ENCODE results near the gene DES. TPM values are rescaled to one million over a fixed set of nuclear protein-coding genes. Genes with fewer than 3 reads are reported as not detected.

The DES gene
- total RNA-seq, 2 experiments from 2014 or later = not detected

DNA sequence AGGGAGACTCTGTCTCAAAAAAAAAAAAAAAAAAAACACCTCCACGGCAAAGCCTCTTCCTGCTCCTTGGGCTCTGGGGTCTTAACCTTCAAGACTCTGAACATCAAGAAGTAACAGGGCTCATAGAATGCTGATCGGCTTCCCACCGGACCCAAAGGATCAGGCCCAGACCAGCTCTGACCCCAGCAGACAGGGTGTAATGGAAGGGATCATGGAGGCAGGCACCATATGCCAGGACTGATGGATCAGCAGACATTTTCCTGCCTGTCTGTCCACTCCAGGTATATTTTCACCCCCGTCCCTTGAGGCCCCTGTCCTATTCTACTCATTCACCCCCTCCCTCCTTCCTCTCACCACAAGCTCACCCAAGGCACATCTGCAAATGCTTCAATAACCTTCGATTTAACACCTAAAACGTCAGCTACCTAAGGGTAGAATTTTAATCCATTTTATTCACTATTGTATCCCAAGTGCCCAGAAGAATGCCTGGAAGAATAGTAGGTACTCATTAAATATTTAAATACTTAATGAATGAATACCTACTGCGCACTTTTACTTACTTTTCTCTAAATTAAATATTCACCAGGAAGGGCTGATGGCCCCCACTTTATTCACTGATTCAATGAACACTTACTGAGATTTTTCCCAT lies 11.9 kb downstream of the DES start:
- POLR2A ChIA-PET = no interaction called here
- H3K36me3 Mint-ChIP-seq (ENCODE audit: low read depth) = no peaks in the 10 kb centered on the region
- CTCF ChIA-PET = interaction anchor here (1.1 to 1.2 kb wide), 2 partner anchors 14 to 100 kb away, joined by 3 to 4 read pairs; no protein-coding TSS in a partner anchor
- H3K4me1 Mint-ChIP-seq = no peaks in the 10 kb centered on the region
- H3K9me3 Mint-ChIP-seq = no peaks in the 10 kb centered on the region
- H3K4me3 Mint-ChIP-seq = no peak overlapping the region
- no peak for DNase-seq
- no peak overlapping the region for H3K27ac Mint-ChIP-seq
- peaks cover 17% of the 10 kb centered on the region for H3K27me3 Mint-ChIP-seq

DNA sequence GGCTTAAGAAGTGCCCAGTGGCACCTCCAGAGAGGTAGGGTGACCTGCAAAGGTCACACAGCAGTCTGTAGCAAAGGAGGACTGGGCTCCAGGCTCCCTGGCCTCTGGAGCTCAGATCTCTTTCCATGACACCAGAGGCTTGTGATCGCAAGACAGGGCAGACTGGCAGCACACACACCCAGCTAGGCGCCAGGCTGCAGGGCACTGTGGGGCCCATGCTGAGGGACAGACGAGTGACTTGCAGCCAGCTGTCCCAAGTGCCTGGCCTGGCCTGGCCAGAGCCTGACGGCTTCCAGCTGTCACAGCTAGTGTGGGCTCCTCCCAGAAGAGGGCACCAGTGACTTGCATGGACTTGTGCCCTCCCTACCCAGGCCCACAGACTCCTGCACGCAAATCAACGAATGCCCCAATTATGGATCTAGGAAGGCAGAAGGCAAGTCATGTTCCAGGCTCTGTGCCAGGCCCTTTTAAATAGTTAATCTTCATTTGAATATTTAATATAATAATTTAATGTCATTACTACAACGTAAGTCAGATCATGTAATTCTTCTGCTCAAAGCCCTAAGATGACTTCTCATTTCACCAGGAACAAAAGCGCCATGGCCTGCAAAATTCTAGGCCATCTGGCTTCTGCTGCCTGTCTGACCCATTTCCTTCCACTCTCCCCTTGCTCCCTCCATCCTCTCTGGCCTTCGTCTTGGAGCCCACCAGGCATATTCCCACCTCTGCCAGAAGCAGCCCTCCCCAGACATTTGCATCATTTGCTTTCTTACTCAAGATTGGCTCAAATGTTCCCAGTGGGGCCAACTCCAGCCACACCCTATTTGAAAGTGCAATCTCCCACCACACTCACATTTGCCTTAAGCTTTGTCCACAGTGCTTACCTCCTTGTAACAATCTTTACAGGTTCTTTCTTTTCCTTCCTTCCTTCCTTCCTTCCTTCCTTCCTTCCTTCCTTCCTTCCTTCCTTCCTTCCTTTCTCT lies 12.7 kb downstream of the DES start:
- H3K9me3 Mint-ChIP-seq = no peaks in the 10 kb centered on the region
- H3K4me1 Mint-ChIP-seq = no peaks in the 10 kb centered on the region
- no peak for DNase-seq
- ChIA-PET POLR2A (no interaction called here), CTCF (interaction anchor here (0.6 to 1.2 kb wide), 3 partner anchors 15 to 172 kb away, joined by 3 to 4 read pairs (median 4); no protein-coding TSS in a partner anchor)
- H3K36me3 Mint-ChIP-seq (ENCODE audit: low read depth) = no peaks in the 10 kb centered on the region
- H3K27me3 Mint-ChIP-seq = peaks cover 25% of the 10 kb centered on the region
- no peak overlapping the region for H3K4me3 Mint-ChIP-seq
- no peak overlapping the region for H3K27ac Mint-ChIP-seq

GRCh38 chr2:219433666-219434467 lies 15.7 kb downstream of the DES start:
- no peaks in the 10 kb centered on the region for H3K36me3 Mint-ChIP-seq (ENCODE audit: low read depth)
- H3K4me1 Mint-ChIP-seq = no peaks in the 10 kb centered on the region
- no peak overlapping the region for H3K27ac Mint-ChIP-seq
- peaks cover 22% of the 10 kb centered on the region for H3K27me3 Mint-ChIP-seq
- POLR2A ChIA-PET = interaction anchor here (0.7 kb wide), 1 partner anchor 85 kb away, joined by 3 read pairs; no protein-coding TSS in a partner anchor
- CTCF ChIA-PET = interaction anchor here (0.9 to 1.0 kb wide), 2 partner anchors 42 to 110 kb away, joined by 3 to 4 read pairs; partner anchors contain the start of genes CHPF and TMEM198
- DNase-seq = peak; percentile 29
- no peak overlapping the region for H3K4me3 Mint-ChIP-seq
- no peaks in the 10 kb centered on the region for H3K9me3 Mint-ChIP-seq

GRCh38 chr2:219434468-219434717 lies 16.2 kb downstream of the DES start:
- Mint-ChIP-seq H3K27ac (no peak overlapping the region), H3K27me3 (peaks cover 22% of the 10 kb centered on the region), H3K9me3 (no peaks in the 10 kb centered on the region), H3K36me3 (ENCODE audit: low read depth) (no peaks in the 10 kb centered on the region), H3K4me1 (no peaks in the 10 kb centered on the region), H3K4me3 (no peak overlapping the region)
- ChIA-PET POLR2A (interaction anchor here (0.7 kb wide), 1 partner anchor 85 kb away, joined by 3 read pairs; no protein-coding TSS in a partner anchor), CTCF (interaction anchor here (1.0 kb wide), 1 partner anchor 109 kb away, joined by 4 read pairs; the partner anchor contains the start of genes CHPF and TMEM198)
- DNase-seq = no peak

DNA sequence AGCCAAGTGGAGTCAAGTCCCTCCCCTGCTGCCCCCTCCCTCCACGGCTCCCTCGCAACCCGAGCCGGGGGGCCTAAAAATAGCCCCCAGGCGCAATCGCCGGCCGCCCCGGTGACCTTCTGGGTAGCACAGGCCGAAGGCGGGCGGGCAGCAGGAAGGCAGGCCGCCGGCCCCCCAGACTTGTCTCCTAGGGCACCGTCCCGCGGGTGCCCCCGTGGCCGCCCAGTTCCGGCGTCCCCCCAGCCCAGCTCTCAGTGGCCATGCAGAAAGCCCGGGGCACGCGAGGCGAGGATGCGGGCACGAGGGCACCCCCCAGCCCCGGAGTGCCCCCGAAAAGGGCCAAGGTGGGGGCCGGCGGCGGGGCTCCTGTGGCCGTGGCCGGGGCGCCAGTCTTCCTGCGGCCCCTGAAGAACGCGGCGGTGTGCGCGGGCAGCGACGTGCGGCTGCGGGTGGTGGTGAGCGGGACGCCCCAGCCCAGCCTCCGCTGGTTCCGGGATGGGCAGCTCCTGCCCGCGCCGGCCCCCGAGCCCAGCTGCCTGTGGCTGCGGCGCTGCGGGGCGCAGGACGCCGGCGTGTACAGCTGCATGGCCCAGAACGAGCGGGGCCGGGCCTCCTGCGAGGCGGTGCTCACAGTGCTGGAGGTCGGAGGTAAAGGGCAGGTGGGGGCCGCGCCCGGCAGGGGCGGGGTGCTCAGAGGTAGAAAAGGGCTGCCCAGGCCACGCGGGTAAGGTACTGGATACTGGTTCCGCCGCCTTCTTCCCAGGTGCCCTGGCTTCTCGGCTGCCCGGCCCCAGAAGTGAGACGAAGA lies 16.7 kb downstream of the DES start, which contains the start of gene SPEG:
Gene SPEG (plus strand): TSS at position 126 of the 808 bp plus-strand sequence. CDS start 135 bp downstream, at position 261.
- Mint-ChIP-seq H3K27ac (no peak within 1 kb of the TSS), H3K36me3 (ENCODE audit: low read depth) (no peaks in the 10 kb centered on the region), H3K27me3 (peaks cover 22% of the 10 kb centered on the region), H3K4me3 (no peak within 1 kb of the TSS), H3K4me1 (no peaks in the 10 kb centered on the region), H3K9me3 (no peaks in the 10 kb centered on the region)
- ChIA-PET CTCF (interaction anchor here (1.0 to 1.2 kb wide), 2 partner anchors 83 to 109 kb away, joined by 3 to 4 read pairs; partner anchors contain the start of genes CHPF and TMEM198), POLR2A (interaction anchor here (0.7 kb wide), 1 partner anchor 84 kb away, joined by 3 read pairs; no protein-coding TSS in a partner anchor)
- no peak for DNase-seq

DNA sequence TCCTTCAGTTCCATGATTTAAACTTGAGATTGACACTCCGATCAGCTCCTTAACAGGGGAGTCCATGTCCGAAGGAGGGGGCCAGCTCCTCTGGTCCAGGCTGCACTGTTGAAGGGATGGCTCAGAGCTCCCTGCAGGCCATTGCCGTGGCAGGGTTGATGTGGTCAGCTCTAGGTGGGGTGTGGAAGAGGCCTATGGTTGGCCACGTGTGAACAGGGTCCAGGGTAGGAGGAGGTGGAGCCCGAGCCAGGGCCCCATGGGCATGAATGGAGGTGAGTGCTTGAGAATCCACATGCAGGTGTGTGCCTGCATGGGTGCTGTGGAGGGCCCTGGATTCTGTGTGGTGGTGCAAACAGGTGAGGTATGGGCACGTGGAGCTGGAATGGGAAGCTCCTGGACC lies 17.5 kb downstream of the DES start:
- Mint-ChIP-seq H3K4me3 (no peak overlapping the region), H3K27ac (no peak overlapping the region), H3K4me1 (no peaks in the 10 kb centered on the region), H3K36me3 (ENCODE audit: low read depth) (no peaks in the 10 kb centered on the region), H3K9me3 (no peaks in the 10 kb centered on the region), H3K27me3 (peaks cover 24% of the 10 kb centered on the region)
- DNase-seq = no peak
- CTCF ChIA-PET = interaction anchor here (1.2 to 1.8 kb wide), 3 partner anchors 8 to 94 kb away, joined by 3 to 6 read pairs (median 3); no protein-coding TSS in a partner anchor
- POLR2A ChIA-PET = no interaction called here

GRCh38 chr2:219436491-219436890 lies 18.3 kb downstream of the DES start:
- POLR2A ChIA-PET = no interaction called here
- H3K4me3 Mint-ChIP-seq = no peak overlapping the region
- CTCF ChIA-PET = interaction anchor here (1.0 to 1.8 kb wide), 4 partner anchors 9 to 93 kb away, joined by 3 to 6 read pairs (median 3); no protein-coding TSS in a partner anchor
- H3K36me3 Mint-ChIP-seq (ENCODE audit: low read depth) = no peaks in the 10 kb centered on the region
- DNase-seq = no peak
- H3K27me3 Mint-ChIP-seq = peaks cover 32% of the 10 kb centered on the region
- no peak overlapping the region for H3K27ac Mint-ChIP-seq
- H3K4me1 Mint-ChIP-seq = peaks cover 6% of the 10 kb centered on the region
- H3K9me3 Mint-ChIP-seq = no peaks in the 10 kb centered on the region

- CTCF ChIA-PET = interaction anchor here (0.6 to 1.8 kb wide), 5 partner anchors 10 to 125 kb away, joined by 3 to 6 read pairs (median 3); no protein-coding TSS in a partner anchor
- no peak overlapping the region for H3K27ac Mint-ChIP-seq
- H3K27me3 Mint-ChIP-seq = peaks cover 33% of the 10 kb centered on the region
- no peaks in the 10 kb centered on the region for H3K9me3 Mint-ChIP-seq
- DNase-seq = no peak
- H3K4me3 Mint-ChIP-seq = no peak overlapping the region
- POLR2A ChIA-PET = no interaction called here
- H3K36me3 Mint-ChIP-seq (ENCODE audit: low read depth) = no peaks in the 10 kb centered on the region
- H3K4me1 Mint-ChIP-seq = peaks cover 7% of the 10 kb centered on the region
Measured at GRCh38 chr2:219437141-219437540, 19.0 kb downstream of the DES start.

DNA sequence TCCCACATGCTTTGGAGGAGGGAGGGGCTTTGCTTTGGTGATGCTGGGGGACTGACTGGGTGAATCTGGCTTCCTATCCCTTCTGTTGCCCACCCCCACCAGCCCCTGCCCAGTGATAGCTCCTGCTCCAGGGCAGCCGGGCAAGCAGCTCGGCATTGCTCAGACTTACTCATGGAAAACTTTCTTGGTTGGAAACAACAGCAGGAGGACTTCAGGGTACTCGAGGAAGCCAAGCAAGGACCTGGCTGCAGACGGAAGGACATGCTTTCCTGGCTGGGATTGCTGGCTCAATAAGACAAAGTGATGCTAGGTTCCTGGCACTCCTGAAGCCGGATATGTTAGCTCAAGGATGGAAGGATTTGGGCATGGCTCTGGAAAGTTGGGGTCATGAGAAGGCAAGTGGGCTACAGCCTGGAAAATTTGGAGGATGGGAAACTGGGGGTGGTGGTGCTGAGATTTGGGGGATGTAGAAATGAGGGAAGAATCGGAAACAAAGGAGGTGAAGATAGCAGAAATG lies 19.6 kb downstream of the DES start:
- no peak overlapping the region for H3K27ac Mint-ChIP-seq
- H3K36me3 Mint-ChIP-seq (ENCODE audit: low read depth) = no peaks in the 10 kb centered on the region
- no peaks in the 10 kb centered on the region for H3K9me3 Mint-ChIP-seq
- H3K4me1 Mint-ChIP-seq = peaks cover 10% of the 10 kb centered on the region
- H3K4me3 Mint-ChIP-seq = no peak overlapping the region
- no peak for DNase-seq
- peaks cover 34% of the 10 kb centered on the region for H3K27me3 Mint-ChIP-seq
- POLR2A ChIA-PET = no interaction called here
- CTCF ChIA-PET = interaction anchor here (0.6 to 1.8 kb wide), 4 partner anchors 10 to 126 kb away, joined by 3 to 6 read pairs (median 5); no protein-coding TSS in a partner anchor

DNA sequence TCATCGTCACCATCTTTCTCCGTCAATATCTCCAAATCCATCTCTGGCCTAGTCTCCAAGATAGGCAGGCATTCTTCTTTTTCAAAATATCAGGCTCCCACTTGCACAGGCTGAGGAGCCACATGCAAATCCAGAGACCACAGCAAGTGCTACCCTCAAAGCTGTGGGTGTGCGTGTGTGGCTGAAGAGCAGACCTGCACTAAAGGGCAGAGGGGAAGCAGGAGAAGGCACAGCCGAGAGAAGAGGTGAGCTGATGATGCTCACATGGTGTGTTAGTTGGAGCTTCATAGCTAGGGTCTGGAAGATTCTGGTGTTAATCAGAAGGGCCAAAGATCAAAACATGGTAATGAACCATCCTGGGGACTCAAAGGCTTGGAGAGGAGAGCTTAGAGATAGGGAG lies 20.3 kb downstream of the DES start:
- Mint-ChIP-seq H3K9me3 (no peaks in the 10 kb centered on the region), H3K27me3 (peaks cover 41% of the 10 kb centered on the region), H3K36me3 (ENCODE audit: low read depth) (no peaks in the 10 kb centered on the region), H3K4me3 (no peak overlapping the region), H3K4me1 (peaks cover 13% of the 10 kb centered on the region), H3K27ac (no peak overlapping the region)
- DNase-seq = no peak
- ChIA-PET POLR2A (interaction anchor here (0.6 kb wide), 1 partner anchor 48 kb away, joined by 3 read pairs; no protein-coding TSS in a partner anchor), CTCF (interaction anchor here (1.4 kb wide), 2 partner anchors 21 to 50 kb away, joined by 3 read pairs; no protein-coding TSS in a partner anchor)

DNA sequence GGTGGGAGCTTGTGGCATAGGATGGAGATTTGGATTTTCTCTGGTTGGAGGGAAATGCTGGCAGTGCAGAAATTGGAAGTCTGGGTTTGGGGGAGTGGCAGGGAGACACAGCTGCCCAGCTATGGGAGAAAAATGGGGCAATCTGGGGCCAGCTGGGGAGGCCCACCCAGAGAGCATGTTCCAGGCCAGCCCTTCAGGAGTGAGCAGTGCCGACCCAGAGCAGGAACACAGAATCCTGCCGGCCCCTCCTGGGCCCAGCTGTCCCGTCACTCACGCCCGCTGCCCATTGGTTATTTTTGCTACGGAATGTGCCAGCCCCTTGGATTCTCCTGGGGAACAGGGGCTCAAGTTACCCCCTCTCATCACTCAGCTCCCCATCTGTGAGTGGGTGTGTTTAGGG lies 21.3 kb downstream of the DES start:
- POLR2A ChIA-PET = no interaction called here
- Mint-ChIP-seq H3K9me3 (no peaks in the 10 kb centered on the region), H3K36me3 (ENCODE audit: low read depth) (no peaks in the 10 kb centered on the region), H3K4me1 (peaks cover 13% of the 10 kb centered on the region), H3K27me3 (peaks cover 38% of the 10 kb centered on the region), H3K27ac (no peak overlapping the region), H3K4me3 (no peak overlapping the region)
- CTCF ChIA-PET = interaction anchor here (1.4 to 1.9 kb wide), 4 partner anchors 20 to 91 kb away, joined by 3 to 7 read pairs (median 6); no protein-coding TSS in a partner anchor
- no peak for DNase-seq

Data from activated CD4-positive, alpha-beta T cell treated with anti-CD3 and anti-CD28 coated beads, Interleukin-2, amount 10 ng/mL, durations not matched to agents 7 days and 5 days (primary cell).